PFSK-1 (cell line): ENCODE measurements around the gene LUZP2.

ENCODE experiments used
- FOXP2 ChIP-seq: optimal IDR thresholded peaks from 2 replicates; pipeline ENCODE3; 2011; ENCODE audit warnings: borderline replicate concordance, control low read depth, inconsistent platforms; ENCODE audit not compliant: insufficient read depth; ENCODE audit errors: extremely low read length, extremely low read depth
- POLR2AphosphoS5 ChIP-seq: IDR thresholded peaks from 2 replicates; pipeline ENCODE4 v1.6.1; 2012; ENCODE audit warnings: low read depth, mild to moderate bottlenecking, control low read depth, low read length, moderate library complexity
- REST ChIP-seq, 2 experiments: IDR thresholded peaks; 2 replicates each; pipeline versions ENCODE4 v1.6.1 to v1.8.0; 2011 to 2012; ENCODE audit warnings: low read depth in 2 of 2, low read length in 2 of 2, control low read depth in 1 of 2, inconsistent platforms in 1 of 2, mild to moderate bottlenecking in 1 of 2, moderate library complexity in 1 of 2; ENCODE audit not compliant: insufficient read depth in 1 of 2
- SIN3A ChIP-seq: IDR thresholded peaks from 2 replicates; pipeline ENCODE4 v1.6.1; 2012; ENCODE audit warnings: mild to moderate bottlenecking, low read length, moderate library complexity, borderline replicate concordance; ENCODE audit not compliant: insufficient read depth
- TAF1 ChIP-seq: IDR thresholded peaks from 2 replicates; pipeline ENCODE4 v1.6.1; 2012; ENCODE audit warnings: low read length, control low read depth, borderline replicate concordance; ENCODE audit not compliant: insufficient read depth

GRCh38 chr11:24723231-24723630, 226.4 kb downstream of the LUZP2 start:
- TF ChIP-seq REST (IDR thresholded peaks at IDR 0.05; ENCODE audit: insufficient read depth in 1 of 2, low read depth in 2 of 2, low read length in 2 of 2) = no peak
- no peak for TF ChIP-seq POLR2AphosphoS5
- TF ChIP-seq TAF1 = no peak
- TF ChIP-seq FOXP2 = no peak
- no peak for TF ChIP-seq SIN3A
